OCI-LY1 (cell line): Measurements from ENCODE around the gene GNG13.

Experiments
- EZH2 ChIP-seq: fragments of 200-600 bp; sonication (generic), shearing (Covaris generic); IDR thresholded peaks from 2 replicates; pipeline ENCODE4 v1.8.0; 2017; ENCODE audit warnings: borderline replicate concordance, mixed run types, mild to moderate bottlenecking, antibody characterized with exemption, low read length, moderate library complexity, mixed read lengths
- TF ChIP-seq, protein P1 (sequence below): fragments of 200-600 bp; sonication (generic), shearing (Covaris generic); IDR thresholded peaks from 2 replicates; pipeline ENCODE4 v1.5.1; 2017; ENCODE audit warnings: mild to moderate bottlenecking, antibody characterized with exemption, low read length, moderate library complexity, mixed read lengths

- TF ChIP-seq, protein P1, sequence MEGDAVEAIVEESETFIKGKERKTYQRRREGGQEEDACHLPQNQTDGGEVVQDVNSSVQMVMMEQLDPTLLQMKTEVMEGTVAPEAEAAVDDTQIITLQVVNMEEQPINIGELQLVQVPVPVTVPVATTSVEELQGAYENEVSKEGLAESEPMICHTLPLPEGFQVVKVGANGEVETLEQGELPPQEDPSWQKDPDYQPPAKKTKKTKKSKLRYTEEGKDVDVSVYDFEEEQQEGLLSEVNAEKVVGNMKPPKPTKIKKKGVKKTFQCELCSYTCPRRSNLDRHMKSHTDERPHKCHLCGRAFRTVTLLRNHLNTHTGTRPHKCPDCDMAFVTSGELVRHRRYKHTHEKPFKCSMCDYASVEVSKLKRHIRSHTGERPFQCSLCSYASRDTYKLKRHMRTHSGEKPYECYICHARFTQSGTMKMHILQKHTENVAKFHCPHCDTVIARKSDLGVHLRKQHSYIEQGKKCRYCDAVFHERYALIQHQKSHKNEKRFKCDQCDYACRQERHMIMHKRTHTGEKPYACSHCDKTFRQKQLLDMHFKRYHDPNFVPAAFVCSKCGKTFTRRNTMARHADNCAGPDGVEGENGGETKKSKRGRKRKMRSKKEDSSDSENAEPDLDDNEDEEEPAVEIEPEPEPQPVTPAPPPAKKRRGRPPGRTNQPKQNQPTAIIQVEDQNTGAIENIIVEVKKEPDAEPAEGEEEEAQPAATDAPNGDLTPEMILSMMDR, result no peak
- TF ChIP-seq EZH2, result no peak
These were observed 36.3 kb downstream of the GNG13 start for GRCh38 chr16:764184-764750.
